HG03103 (cell line): Measurements from ENCODE around the gene ATP5ME.
A peak's percentile ranks its signal among the peaks of the same experiment; 100 is the strongest.
"Not testable (repeated sequence)": the region's sequence is repeated elsewhere in the genome, so short reads cannot be mapped to it uniquely, and the experiment has no call there.

Source experiments
- ATAC-seq: cut with Tn5 transposase; IDR thresholded peaks from one replicate; pipeline ENCODE4 v1.9.1; 2021; ENCODE audit warnings: low read depth; ENCODE audit not compliant: unreplicated experiment

The ATP5ME gene

DNA sequence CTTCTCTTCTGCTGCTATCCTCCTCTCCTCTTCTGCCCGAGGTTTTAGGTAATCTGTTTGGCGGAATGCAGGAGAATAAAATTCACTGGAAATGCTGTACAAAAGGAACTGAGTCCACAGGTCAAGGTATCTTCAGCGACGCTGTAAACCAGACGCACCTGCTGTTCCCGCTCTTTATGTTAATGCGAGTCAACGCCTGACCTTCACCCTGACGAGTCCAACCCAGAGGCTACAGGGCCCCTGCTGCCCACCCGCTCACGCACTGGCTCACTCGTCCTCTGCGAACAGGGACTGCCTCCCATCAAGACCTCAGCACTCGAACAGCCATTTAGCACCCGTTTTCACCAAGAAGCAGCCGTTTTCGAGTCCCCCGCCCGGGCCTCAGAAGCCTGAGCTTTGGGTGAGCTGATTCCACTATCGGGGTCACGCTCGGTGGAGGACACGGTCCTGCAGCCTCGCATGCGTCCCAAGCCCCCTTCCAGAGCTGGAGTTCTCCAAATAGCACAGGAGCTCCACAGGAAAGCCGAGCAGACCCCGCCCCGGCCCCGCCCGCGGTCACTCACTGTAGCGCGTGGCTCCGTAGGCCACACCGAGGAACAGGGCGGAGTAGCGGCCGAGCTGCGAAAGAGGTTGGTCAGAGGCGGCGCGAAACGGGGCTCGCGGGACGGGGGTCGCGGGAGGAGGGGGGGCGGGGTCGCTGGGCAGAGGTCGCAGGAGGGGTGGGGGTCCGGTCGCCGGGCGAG is 556 bp downstream of the ATP5ME start:
- no peak for ATAC-seq

DNA sequence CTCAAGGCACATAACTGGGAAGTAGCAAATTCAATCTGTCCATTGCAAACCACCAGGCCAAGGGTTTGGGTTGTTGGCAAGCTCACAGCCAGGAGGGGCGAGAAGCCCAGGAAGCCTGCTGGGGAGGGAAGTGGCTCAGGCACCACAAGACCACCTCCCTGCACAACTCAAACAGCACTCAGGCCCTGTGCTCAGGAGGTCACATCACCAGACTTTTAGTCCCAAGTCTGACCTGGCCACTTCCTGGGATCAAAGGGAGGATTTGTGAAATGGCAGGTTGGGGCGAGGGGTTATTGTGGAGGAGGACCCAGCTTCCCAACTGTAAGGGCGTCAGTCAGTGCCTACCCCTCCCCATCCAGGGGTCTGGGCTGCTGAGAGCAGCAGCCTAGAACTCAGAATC is 2.3 kb downstream of the ATP5ME start:
- ATAC-seq, result no peak

DNA sequence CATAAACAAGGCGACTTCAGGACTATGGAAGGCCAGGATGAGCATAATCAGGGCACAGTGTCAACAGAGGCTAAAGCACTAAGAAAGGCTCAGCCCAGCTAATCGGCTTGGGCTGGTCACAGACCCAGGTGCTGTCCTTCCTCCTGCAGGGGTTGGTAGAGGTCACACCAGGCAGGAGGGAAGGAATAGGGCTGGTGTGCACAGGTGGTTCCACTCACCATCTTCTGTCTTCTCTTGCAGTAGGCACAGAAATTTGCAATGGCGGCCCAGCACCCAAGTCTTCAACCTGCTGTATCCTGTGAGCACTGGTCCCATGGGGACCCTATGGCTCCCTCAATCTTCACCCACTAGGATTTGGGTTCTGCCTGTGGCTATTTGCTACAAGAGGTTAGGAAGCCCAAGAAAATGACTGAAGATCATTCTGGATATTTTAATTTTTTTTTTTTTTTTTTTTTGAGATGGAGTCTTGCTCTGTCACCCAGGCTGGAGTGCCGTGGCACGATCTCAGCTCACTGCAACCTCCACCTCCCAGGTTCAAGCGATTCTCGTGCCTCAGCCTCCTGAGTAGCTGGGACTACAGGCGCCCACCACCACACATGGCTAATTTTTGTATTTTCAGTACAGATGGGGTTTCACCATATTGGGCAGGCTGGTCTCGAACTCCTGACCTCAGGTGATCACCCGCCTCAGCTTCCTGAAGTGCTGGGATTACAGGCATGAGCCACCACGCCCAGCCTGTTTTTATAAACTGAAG is 4.1 kb downstream of the ATP5ME start:
- not testable (repeated sequence) for ATAC-seq

DNA sequence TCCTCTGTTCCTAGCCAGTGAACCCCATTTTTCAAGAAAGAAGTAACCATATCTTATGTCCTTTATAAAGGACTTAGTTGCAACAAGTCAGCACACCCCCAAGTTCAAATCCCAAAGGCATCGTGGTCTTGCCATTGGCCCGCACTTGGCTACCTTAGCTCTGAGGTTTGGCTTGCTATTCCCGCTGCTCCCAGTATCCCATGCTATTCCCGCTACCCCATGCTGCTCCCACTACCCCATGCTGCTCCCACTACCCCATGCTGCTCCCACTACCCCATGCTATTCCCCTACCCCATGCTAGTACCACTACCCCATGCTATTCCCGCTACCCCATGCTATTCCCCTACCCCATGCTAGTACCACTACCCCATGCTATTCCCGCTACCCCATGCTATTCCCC is 5.9 kb downstream of the ATP5ME start:
- ATAC-seq, result not testable (repeated sequence)

DNA sequence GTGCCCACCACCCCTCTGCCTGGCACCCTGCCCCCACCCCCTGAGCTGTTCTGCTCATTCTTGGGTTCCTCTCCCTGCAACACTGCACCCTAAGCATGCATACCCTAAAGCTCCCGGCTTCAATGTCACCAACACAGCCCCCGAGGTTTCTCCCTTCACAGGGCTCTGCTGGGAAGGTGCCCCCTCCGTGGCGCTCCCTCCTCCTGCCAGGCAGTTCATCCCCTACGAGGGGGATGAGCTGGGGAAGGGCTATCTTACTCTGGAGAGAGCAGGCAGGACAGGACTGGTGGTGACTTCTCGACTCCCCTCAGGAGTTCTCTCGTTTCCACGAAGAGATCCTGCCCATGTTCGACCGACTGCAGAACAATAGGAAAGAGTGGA is 6.5 kb downstream of the ATP5ME start:
- ATAC-seq, result no peak

DNA sequence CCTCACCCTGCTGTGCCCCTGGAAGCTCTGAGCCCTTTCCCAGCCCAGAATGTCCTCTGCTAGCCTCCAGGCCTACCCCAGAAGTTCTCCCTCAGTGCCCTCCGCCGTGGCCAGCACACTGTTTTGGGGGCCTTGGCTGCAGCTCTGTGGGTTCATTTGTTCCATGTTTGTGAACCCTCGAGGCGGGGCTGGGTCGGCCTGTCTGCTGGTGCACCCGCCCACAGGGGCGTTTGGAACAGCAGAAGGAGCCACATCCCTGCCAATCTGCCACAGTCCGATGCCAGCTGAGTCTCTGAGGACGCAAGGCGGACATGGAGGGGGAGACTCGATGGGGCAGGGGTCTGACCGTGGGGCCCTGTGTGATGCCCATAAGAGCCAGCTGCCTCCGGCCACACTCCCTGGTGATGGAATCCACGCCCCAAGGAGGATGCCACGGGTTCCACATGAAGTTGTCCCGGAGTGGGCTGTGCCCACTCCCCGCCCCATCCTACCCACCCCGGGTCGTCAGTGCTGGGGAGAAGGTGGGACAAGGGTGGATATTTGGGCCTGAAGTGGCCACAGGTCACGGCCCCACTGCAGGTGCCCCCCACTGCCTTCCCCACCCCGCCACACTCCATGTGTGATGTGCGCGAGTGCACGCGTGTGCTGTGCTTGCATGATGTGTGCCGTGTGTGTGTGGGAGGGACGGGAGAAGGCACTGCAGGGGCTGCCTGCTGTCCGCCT is 7.1 kb downstream of the ATP5ME start:
- no peak for ATAC-seq

DNA sequence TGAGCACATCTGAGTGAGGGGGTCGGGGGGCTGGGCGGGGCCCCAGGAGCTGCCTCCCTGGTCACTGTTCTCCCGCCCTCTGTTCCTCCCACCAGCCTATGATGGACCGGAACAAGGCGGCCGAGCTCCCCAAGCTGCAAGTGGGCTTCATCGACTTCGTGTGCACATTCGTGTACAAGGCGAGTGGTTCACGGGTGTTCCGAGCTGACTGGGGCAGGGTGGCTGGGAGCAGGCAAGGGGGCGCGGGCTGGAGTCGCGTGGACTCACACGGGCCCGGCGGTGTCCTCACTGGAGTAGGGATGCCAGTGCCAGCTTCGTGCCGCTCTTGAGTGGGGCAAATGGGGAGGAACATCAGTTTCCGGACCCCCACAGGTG is 7.7 kb downstream of the ATP5ME start:
- ATAC-seq, result no peak

DNA sequence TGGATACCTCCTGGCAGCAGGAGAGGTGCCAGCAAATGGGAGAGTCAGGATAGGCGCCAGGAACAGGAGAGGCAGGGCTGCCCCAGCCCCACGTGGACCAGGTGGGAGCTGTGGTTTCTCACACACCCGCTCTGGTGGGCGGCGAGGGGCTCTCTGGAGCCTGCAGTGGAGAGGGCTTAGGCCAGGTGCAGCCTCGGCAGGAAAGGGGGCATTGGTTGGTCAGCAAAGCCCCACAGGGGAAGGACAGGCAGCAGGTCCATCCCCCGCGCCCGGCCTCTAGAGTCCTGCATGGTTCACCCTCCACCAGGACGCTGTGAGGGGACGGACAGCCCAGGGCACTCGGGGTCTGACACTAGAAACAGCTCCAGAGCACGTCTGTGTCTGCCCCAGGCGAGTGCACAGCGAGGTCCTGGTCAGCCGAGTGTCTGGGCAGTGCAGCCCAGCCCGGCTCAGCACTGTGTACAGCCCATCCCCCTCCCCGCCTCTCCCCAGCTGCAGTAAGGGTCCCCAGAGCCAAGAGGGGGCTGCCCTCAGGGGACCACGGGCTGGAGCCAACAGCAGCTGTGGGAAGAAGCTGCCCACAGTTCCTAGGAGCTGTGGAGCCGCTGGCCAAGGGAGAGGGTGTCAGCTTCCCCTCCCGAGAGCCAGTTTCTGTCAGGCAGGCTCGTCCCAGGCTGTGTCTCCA is 8.2 kb downstream of the ATP5ME start:
- ATAC-seq, result no peak

DNA sequence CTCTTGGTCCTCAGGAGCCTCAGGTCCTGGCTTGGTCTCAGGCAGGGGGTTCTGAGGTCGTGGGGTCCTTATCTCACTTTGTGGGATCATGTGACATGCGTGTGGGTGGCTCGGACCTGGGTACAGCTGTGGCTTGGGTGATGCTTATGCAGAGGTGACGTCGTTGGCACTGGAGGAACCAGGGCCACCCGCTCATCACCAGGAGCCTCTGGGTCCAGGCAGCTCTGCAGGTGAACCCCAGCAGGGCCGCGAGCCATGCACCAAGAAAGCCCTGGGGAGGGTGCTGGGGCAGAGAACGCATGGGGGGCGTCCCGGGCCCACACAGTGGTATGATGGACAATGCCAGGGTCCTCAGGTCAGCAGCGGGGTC is 8.7 kb downstream of the ATP5ME start:
- ATAC-seq, result no peak

DNA sequence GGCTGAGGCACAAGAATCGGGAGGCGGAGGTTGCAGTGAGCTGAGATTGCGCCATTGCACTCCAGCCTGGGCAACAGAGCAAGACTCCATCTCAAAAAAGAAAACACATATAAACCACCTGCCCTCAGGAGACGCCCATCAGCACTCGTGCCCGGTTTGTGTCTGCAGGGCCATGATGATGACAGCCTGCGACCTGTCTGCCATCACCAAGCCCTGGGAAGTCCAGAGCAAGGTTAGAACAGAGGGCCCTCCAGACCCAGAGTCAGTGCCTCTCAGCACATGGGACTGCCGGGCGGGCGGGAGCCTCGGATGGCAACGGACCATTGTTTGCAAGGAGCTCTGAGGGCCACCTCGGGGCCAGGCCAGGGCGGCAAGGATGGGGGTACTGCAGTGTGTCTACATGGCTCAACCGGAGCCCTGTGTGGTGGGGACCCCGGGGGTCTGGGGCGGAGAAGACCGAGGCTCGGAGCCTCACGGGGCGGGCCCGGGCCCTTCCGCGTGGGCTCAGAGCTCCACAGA is 9.3 kb downstream of the ATP5ME start:
- no peak for ATAC-seq

DNA sequence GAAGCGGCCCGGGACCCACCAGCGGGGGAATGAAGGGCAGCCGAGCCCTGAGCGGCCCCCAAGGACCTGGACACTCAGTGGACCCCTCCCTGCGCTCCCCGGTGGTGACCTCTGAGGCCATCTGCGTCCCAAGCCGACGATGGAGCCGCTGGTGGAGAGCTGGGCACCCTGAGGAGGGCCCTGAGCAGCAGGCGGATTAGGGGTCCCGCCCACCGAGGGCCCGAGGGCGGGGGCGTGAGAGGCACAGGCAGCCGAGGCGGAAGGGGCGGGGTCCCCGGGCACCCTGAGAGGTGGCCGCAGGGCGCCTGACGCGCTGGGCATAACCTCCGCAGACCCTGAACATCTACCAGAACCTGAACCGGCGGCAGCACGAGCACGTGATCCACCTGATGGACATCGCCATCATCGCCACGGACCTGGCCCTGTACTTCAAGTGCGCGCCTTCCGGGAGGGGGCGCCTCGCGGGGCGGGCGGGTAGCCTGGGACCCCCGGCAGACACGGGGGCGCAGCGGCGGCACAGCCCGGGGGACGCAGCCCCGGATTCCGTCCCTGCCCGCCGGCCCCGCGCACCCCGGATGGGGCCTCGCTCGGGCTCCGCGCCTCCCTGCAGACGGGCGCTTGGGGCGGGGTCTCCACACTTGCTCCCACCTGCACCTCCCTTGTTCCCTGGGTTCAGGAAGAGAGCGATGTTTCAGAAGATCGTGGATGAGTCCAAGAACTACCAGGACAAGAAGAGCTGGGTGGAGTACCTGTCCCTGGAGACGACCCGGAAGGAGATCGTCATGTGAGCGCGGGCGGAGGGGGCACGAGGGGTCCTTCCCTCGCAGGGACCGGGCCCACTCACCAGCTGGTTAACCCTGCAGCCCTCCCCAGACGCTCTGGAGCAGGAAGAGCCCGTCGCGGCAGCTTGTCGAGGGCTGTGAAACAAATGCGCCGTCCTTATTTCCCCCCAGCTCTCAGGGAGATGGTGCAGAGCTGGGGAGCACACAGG is 10.3 kb downstream of the ATP5ME start:
- peak; percentile 66 for ATAC-seq

DNA sequence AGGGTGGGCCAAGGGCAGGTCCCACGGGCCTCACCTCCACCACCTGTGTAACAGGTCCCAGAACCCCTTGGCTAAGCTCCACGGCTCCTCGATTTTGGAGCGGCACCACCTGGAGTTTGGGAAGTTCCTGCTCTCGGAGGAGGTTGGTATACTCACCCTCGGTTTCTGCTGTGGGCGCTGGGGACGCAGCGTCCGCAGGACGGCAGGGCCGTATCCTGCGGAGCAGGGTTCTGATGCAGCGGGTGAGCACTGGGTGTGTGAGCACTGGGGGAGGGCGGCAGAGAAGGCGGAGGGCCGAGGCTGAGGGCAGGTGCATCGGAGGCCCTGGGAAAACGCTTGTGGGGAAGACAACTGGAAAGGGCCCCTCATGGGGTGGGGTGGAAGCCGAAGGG is 11.0 kb downstream of the ATP5ME start:
- no peak for ATAC-seq

DNA sequence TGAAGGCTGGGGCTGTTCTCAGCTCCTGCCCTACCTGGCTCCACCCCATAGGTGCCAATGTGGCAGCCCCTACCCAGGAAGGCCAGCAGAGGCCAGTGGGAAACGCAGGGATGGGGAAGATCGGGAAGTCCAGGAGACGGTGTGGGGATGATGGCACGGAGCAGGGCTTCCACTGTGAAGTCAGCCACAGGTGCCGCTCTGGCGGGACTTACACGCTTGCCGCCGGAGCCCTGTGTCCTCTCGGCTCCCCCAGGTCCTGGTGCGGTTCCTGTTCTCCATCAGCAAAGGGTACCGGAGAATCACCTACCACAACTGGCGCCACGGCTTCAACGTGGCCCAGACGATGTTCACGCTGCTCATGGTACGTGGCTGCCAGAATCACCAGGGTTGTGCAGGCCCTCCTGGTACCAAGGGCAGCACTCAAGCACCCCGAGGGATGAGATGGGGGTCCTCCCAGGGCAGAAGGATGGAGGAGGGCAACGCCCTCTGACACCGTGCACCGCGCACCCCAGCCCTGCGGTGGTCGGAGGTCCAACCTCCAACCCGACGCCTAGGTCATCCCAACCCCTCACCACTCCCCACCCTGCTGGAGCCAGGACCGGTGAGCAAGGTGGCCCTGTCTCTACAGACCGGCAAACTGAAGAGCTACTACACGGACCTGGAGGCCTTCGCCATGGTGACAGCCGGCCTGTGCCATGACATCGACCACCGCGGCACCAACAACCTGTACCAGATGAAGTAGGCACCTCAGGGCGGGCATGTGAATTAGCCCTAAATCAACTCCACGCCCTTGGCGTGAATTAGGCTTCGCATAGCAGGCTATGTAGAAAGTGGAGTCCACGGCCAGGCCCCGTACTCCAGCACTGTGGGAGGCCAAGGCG is 12.0 kb downstream of the ATP5ME start:
- ATAC-seq, result no peak

DNA sequence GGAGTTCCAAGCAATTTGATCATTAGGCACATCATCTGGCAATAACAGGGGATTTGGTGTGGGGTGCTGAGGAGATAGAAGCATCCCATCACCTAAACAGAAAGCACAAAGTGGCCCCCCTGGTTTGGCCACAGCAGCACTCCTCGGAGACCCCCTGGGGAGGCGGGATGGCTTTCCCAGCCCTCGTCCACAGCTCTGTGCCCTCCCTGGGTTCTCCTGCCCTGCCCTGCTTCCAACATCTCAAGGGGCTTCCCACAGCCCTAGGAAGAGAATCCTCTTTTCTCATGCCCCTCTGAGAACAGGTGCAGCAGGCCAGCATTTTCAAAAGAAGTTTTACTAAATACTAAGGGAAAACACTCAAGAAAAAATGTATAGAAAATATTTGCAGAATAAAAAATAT is 12.8 kb downstream of the ATP5ME start:
- ATAC-seq, result no peak

DNA sequence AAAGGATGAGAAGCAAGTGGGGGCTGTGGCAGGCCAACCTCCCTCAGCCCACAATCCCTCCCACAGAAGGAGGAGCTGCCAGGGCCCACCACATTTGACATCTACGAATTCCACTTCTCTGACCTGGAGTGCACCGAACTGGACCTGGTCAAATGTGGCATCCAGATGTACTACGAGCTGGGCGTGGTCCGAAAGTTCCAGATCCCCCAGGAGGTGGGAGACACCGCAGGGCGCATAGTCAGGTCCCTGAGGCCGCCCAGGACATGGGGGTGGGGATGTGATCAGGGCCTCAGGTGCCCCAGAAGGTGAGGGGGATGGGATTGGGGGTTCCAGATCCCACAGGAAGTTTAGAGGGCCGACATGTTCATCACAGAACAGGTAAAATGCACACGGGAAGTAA is 13.7 kb downstream of the ATP5ME start:
- ATAC-seq, result no peak

DNA sequence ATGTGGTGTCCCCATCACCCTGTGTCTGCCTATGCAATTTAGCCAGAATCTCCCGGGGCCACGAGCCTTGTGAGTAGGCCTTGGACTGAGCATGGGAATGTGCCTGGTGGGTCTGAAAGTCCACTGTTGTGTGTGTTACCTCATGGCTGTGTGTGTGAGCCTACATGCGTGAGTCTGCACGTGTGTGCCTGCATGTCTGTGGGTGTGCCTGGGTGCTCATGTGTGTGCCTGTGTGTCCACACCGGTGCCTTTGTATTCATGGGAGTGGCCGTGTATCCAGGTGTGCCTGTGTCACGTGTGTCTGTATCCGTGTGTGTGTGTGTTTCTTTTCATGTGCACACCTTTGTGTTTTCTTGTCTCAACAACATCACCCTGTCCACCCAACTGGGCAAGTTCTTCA is 14.2 kb downstream of the ATP5ME start:
- ATAC-seq, result no peak

DNA sequence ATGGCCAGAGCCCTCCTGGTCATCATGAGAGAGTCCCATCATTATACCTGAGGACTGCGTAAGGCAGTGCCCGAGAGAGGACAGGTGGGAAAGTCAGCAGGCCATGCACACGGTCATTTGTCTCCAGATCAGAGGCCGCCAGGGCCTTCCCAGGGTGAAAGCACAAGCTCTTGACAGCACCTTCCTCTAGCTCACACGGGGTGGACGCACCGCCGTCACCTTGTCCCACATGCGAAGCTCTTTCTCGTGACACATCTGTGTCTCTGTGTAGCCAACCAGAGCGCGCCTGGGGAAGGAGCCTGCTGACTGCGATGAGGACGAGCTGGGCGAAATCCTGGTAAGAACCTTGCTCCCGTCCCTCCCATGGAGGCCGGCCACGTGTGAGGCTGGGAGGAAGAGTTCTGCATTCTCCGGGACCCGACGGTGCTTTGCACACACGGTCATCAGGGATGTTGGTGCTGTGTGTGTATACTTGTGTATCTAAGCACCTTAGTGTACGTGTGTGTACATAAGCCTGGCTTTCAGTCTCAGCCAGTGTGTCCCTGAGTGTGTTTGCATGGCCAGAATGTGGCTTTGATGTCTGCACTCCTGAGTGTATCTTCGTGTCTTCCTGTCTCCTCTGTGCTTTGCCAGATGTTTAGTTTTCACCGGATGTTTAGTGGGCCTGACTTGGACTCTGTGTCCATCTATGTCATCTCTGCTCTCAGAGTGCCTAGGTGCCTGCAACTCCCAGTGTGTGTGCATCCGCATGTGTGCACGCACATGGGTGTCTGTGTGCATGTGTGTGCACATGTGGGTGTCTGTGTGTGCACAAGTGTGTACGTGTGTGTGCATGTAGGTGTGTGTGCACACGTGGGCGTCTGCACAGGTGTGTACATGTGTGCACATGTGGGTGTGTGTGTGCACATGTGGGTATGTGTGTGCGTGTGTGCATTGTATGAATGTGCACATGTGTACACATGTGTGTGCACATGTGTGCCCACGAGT is 15.1 kb downstream of the ATP5ME start:
- ATAC-seq, result no peak
